HG03139 (cell line): ENCODE data around the gene OR4D9.

ENCODE experiments used
- ATAC-seq: cut with Tn5 transposase; IDR thresholded peaks from one replicate; pipeline ENCODE4 v1.9.1; 2021; ENCODE audit not compliant: unreplicated experiment

OR4D9 gene

GRCh38 chr11:59550368-59550841 lies 39.1 kb downstream of the OR4D9 start:
- peak; percentile 89 for ATAC-seq

- ATAC-seq, result peak; percentile 29
Observed at GRCh38 chr11:59550842-59551658, 39.7 kb downstream of the OR4D9 start.

- ATAC-seq, result no peak
Observed at GRCh38 chr11:59551659-59552521, 40.6 kb downstream of the OR4D9 start.

- no peak for ATAC-seq
Observed at GRCh38 chr11:59552844-59553243, 41.5 kb downstream of the OR4D9 start.

GRCh38 chr11:59553323-59553722 lies 42.0 kb downstream of the OR4D9 start:
- no peak for ATAC-seq

GRCh38 chr11:59555601-59556114 lies 44.3 kb downstream of the OR4D9 start:
- ATAC-seq, result no peak

GRCh38 chr11:59556115-59556916 lies 45.0 kb downstream of the OR4D9 start:
- ATAC-seq, result no peak

- no peak for ATAC-seq
Observed at GRCh38 chr11:59556917-59557348, 45.6 kb downstream of the OR4D9 start.

- ATAC-seq, result no peak
Observed at GRCh38 chr11:59558270-59558643, 46.9 kb downstream of the OR4D9 start.

GRCh38 chr11:59559886-59560285 lies 48.5 kb downstream of the OR4D9 start:
- no peak for ATAC-seq

GRCh38 chr11:59560290-59560701 lies 49.0 kb downstream of the OR4D9 start:
- no peak for ATAC-seq

- ATAC-seq, result peak; percentile 45
Observed at GRCh38 chr11:59560702-59561473, 49.5 kb downstream of the OR4D9 start.

- no peak for ATAC-seq
Observed at GRCh38 chr11:59562292-59562691, 51.0 kb downstream of the OR4D9 start.
